Body of pancreas (tissue), 4 donors: ENCODE data around the gene MYBBP1A.
"Not testable (repeated sequence)": the region's sequence is repeated elsewhere in the genome, so short reads cannot be mapped to it uniquely, and the experiment has no call there.

Source experiments
- POLR2A ChIP-seq, 3 donors: fragments of 450-650 bp; IDR thresholded peaks; one replicate each; pipeline ENCODE4 v1.6.1; 2016; ENCODE audit warnings: antibody characterized with exemption in 3 of 3, mild to moderate bottlenecking in 2 of 3
- TF ChIP-seq, protein P1 (sequence below), 7 experiments: fragments of 450-650 bp in 4 of 7; fragments of 200-600 bp in 3 of 7; sonication (generic) in 3 of 7; IDR thresholded peaks; one replicate each; pipeline ENCODE4 v1.5.1; 2016 to 2019; ENCODE audit warnings: antibody characterized with exemption in 7 of 7

DNA sequence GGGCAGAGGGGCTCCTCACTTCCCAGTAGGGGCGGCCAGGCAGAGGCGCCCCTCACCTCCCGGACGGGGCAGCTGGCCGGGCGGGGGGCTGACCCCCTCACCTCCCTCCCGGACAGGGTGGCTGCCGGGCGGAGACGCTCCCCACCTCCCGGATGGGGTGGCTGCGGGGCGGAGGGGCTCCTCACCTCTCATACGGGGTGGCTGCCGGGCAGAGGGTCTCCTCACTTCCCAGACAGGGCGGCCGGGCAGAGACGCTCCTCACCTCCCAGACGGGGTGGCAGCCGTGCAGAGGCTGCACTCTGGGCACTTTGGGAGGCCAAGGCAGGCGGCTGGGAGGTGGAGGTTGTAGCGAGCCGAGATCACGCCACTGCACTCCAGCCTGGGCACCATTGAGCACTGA lies 23.2 kb upstream of the MYBBP1A start:
- TF ChIP-seq, protein P1, sequence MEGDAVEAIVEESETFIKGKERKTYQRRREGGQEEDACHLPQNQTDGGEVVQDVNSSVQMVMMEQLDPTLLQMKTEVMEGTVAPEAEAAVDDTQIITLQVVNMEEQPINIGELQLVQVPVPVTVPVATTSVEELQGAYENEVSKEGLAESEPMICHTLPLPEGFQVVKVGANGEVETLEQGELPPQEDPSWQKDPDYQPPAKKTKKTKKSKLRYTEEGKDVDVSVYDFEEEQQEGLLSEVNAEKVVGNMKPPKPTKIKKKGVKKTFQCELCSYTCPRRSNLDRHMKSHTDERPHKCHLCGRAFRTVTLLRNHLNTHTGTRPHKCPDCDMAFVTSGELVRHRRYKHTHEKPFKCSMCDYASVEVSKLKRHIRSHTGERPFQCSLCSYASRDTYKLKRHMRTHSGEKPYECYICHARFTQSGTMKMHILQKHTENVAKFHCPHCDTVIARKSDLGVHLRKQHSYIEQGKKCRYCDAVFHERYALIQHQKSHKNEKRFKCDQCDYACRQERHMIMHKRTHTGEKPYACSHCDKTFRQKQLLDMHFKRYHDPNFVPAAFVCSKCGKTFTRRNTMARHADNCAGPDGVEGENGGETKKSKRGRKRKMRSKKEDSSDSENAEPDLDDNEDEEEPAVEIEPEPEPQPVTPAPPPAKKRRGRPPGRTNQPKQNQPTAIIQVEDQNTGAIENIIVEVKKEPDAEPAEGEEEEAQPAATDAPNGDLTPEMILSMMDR (IDR thresholded peaks at IDR 0.05) = not testable (repeated sequence)
- TF ChIP-seq POLR2A (IDR thresholded peaks at IDR 0.05) = not testable (repeated sequence)
